Activated CD8-positive, alpha-beta memory T cell treated with anti-CD3 and anti-CD28 coated beads for 36 hours (primary cell): ENCODE results near the gene PKIG. TPM values are rescaled to one million over a fixed set of nuclear protein-coding genes. Genes with fewer than 3 reads are reported as not detected.
"Not testable (repeated sequence)": the region's sequence is repeated elsewhere in the genome, so short reads cannot be mapped to it uniquely, and the experiment has no call there.

ENCODE experiments used
- CTCF ChIA-PET: fragments of 350-600 bp; sonication (Branson Sonifier 250); formaldehyde crosslinking; loops from one replicate; lab custom pipeline; 2021; ENCODE audit warnings: antibody characterized with exemption; lab: Charles Lee
- POLR2A ChIA-PET: fragments of 350-600 bp; sonication (Branson Sonifier 250); formaldehyde crosslinking; loops from one replicate; lab custom pipeline; 2021; ENCODE audit warnings: antibody characterized with exemption; lab: Charles Lee
- total RNA-seq, 2 experiments: library from RNA; stranded (reverse); gene quantifications; one replicate each; pipeline ENCODE4 v1.2.3, GENCODE V29; 2021

The PKIG gene
- 1 to 10 TPM; 4.4 to 4.7 TPM for total RNA-seq

GRCh38 chr20:44582311-44583025 lies at the start of gene PKIG:
Gene PKIG (plus strand): TSS chr20:44582579. CDS start chr20:44614557, 31,978 bp downstream.
- ChIA-PET POLR2A (no interaction called here), CTCF (no interaction called here)

- ChIA-PET POLR2A (no interaction called here), CTCF (no interaction called here)
Measured at GRCh38 chr20:44532981-44533331, 49.4 kb upstream of the PKIG start.

- POLR2A ChIA-PET = no interaction called here
Measured at GRCh38 chr20:44533928-44534327, 48.5 kb upstream of the PKIG start.

GRCh38 chr20:44536175-44536574 lies 46.2 kb upstream of the PKIG start:
- ChIA-PET POLR2A (no interaction called here), CTCF (no interaction called here)

More at GRCh38 chr20:44533928-44534327, 48.5 kb upstream of the PKIG start:
- CTCF ChIA-PET = no interaction called here

- CTCF ChIA-PET = no interaction called here
- POLR2A ChIA-PET = no interaction called here
Measured at GRCh38 chr20:44537993-44538392, 44.4 kb upstream of the PKIG start.

GRCh38 chr20:44540834-44541233 lies 41.5 kb upstream of the PKIG start:
- ChIA-PET CTCF (no interaction called here), POLR2A (no interaction called here)

- ChIA-PET CTCF (no interaction called here), POLR2A (no interaction called here)
Measured at GRCh38 chr20:44541992-44542391, 40.4 kb upstream of the PKIG start.

- ChIA-PET CTCF (no interaction called here), POLR2A (no interaction called here)
Measured at GRCh38 chr20:44542890-44543289, 39.5 kb upstream of the PKIG start.

- ChIA-PET CTCF (no interaction called here), POLR2A (no interaction called here)
Measured at GRCh38 chr20:44543358-44543757, 39.0 kb upstream of the PKIG start.

GRCh38 chr20:44544263-44544662 lies 38.1 kb upstream of the PKIG start:
- CTCF ChIA-PET = no interaction called here
- POLR2A ChIA-PET = interaction anchor here (0.6 kb wide), 1 partner anchor 1037 kb away, joined by 6 read pairs; the partner anchor contains the start of gene L3MBTL1

GRCh38 chr20:44547419-44547818 lies 35.0 kb upstream of the PKIG start:
- POLR2A ChIA-PET = no interaction called here
- CTCF ChIA-PET = interaction anchor here (0.6 kb wide), 1 partner anchor 755 kb away, joined by 3 read pairs; no protein-coding TSS in a partner anchor

GRCh38 chr20:44549123-44549522 lies 33.3 kb upstream of the PKIG start:
- ChIA-PET CTCF (no interaction called here), POLR2A (interaction anchor here (0.5 kb wide), 1 partner anchor 56 kb away, joined by 3 read pairs; no protein-coding TSS in a partner anchor)

GRCh38 chr20:44552050-44552449 lies 30.3 kb upstream of the PKIG start:
- ChIA-PET CTCF (interaction anchor here (0.8 kb wide), 1 partner anchor 47 kb away, joined by 3 read pairs; no protein-coding TSS in a partner anchor), POLR2A (no interaction called here)

GRCh38 chr20:44552568-44552949 lies 29.8 kb upstream of the PKIG start:
- ChIA-PET POLR2A (no interaction called here), CTCF (interaction anchor here (0.8 kb wide), 1 partner anchor 46 kb away, joined by 3 read pairs; no protein-coding TSS in a partner anchor)

- ChIA-PET CTCF (no interaction called here), POLR2A (no interaction called here)
Measured at GRCh38 chr20:44552950-44553908, 29.1 kb upstream of the PKIG start.

- ChIA-PET CTCF (no interaction called here), POLR2A (no interaction called here)
Measured at GRCh38 chr20:44559302-44559701, 23.1 kb upstream of the PKIG start.

GRCh38 chr20:44560229-44560628 lies 22.1 kb upstream of the PKIG start:
- POLR2A ChIA-PET = no interaction called here
- CTCF ChIA-PET = no interaction called here

- POLR2A ChIA-PET, CTCF ChIA-PET: not testable (repeated sequence)
Measured at GRCh38 chr20:44560818-44561217, 21.6 kb upstream of the PKIG start.

- ChIA-PET CTCF (no interaction called here), POLR2A (no interaction called here)
Measured at GRCh38 chr20:44561876-44562275, 20.5 kb upstream of the PKIG start.

- ChIA-PET POLR2A (no interaction called here), CTCF (no interaction called here)
Measured at GRCh38 chr20:44566018-44566417, 16.4 kb upstream of the PKIG start.
